HG03520 (cell line): ENCODE results near the gene SPTLC1.

Experiments
- ATAC-seq: cut with Tn5 transposase; IDR thresholded peaks from one replicate; pipeline ENCODE4 v1.9.1; 2021; ENCODE audit warnings: mild to moderate bottlenecking, moderate library complexity; ENCODE audit not compliant: unreplicated experiment

The SPTLC1 gene

GRCh38 chr9:91986248-91986647 lies 129.0 kb downstream of the SPTLC1 start:
- ATAC-seq: no peak

- ATAC-seq: no peak
Observed at GRCh38 chr9:91985692-91986091, 129.5 kb downstream of the SPTLC1 start.
